Epithelial cell of proximal tubule (primary cell): ENCODE measurements around the gene FAM53A. TPM values are rescaled to one million over a fixed set of nuclear protein-coding genes. Genes with fewer than 3 reads are reported as not detected.

Source experiments
- DNase-seq: peaks from one replicate; pipeline ENCODE4 v3.0.0-alpha.2; 2011; ENCODE audit warnings: low read depth
- H3K4me3 ChIP-seq: 2 replicates; pipeline ENCODE4 v1.5.1; 2011; ENCODE audit warnings: low read depth, mild to moderate bottlenecking, low read length
- CTCF ChIP-seq: conservative IDR thresholded peaks from 2 replicates; pipeline ENCODE4 v1.5.1; 2012; ENCODE audit warnings: low read depth, mild to moderate bottlenecking, low read length
- total RNA-seq: library from RNA; depleted of rRNA; stranded (reverse); fragments of >200 nt; gene quantifications from 2 replicates; pipeline ENCODE4 v1.2.3, GENCODE V29; 2015

Gene FAM53A
- total RNA-seq, 1 donor from 2014 or later, result 2.5 TPM

- H3K4me3 ChIP-seq, result no peak overlapping the region
- no peak for TF ChIP-seq CTCF
- DNase-seq, result no peak
These were observed 90.7 kb downstream of the FAM53A start for GRCh38 chr4:1593458-1593857.

GRCh38 chr4:1592709-1593417, 91.2 kb downstream of the FAM53A start:
- H3K4me3 ChIP-seq, result no peak overlapping the region
- TF ChIP-seq CTCF, result no peak
- no peak for DNase-seq

GRCh38 chr4:1592068-1592708, 91.9 kb downstream of the FAM53A start:
- no peak overlapping the region for H3K4me3 ChIP-seq
- no peak for TF ChIP-seq CTCF
- no peak for DNase-seq

- no peak for TF ChIP-seq CTCF
- no peak overlapping the region for H3K4me3 ChIP-seq
- DNase-seq, result no peak
These were observed 93.0 kb downstream of the FAM53A start for GRCh38 chr4:1591107-1591506.

GRCh38 chr4:1590244-1590643, 93.9 kb downstream of the FAM53A start:
- no peak overlapping the region for H3K4me3 ChIP-seq
- DNase-seq, result no peak
- no peak for TF ChIP-seq CTCF

Other genes with a start within 250 kb of the FAM53A start
- 114 and 157 TPM in 2 replicates for gene SLBP, start 28.0 kb upstream of the FAM53A start, total RNA-seq
- 27.8 and 50.9 TPM in 2 replicates for gene TMEM129, start 37.0 kb upstream of the FAM53A start, total RNA-seq
- 94.4 and 119 TPM in 2 replicates for gene TACC3, start 37.2 kb upstream of the FAM53A start, total RNA-seq
- gene FGFR3, start 109.0 kb upstream of the FAM53A start, total RNA-seq, result 1.0 and 8.1 TPM in 2 replicates
- gene LETM1, start 171.8 kb upstream of the FAM53A start, total RNA-seq, result 42.6 and 65.4 TPM in 2 replicates
- 85.6 and 119 TPM in 2 replicates for gene NSD2, start 187.1 kb upstream of the FAM53A start, total RNA-seq